Mesothelial cell of epicardium (in vitro differentiated cells): Measurements from ENCODE around the gene GPR39. TPM values are rescaled to one million over a fixed set of nuclear protein-coding genes. Genes with fewer than 3 reads are reported as not detected.

ENCODE experiments used
- DNase-seq, 2 experiments: peaks; one replicate each; pipeline ENCODE4 v3.0.0; 2021; ENCODE audit warnings: low spot score in 2 of 2; ENCODE audit not compliant: unreplicated experiment in 2 of 2
- H3K27ac Mint-ChIP-seq: 2 replicates; pipeline ENCODE4 v1.8.0; 2021; ENCODE audit warnings: mixed read lengths
- H3K27me3 Mint-ChIP-seq: 2 replicates; pipeline ENCODE4 v1.8.0; 2021; ENCODE audit warnings: low read depth, mixed read lengths
- H3K36me3 Mint-ChIP-seq: 2 replicates; pipeline ENCODE4 v1.8.0; 2021; ENCODE audit warnings: mixed read lengths
- H3K4me1 Mint-ChIP-seq: 2 replicates; pipeline ENCODE4 v1.8.0; 2021; ENCODE audit warnings: mixed read lengths
- H3K4me3 Mint-ChIP-seq: 2 replicates; pipeline ENCODE4 v1.8.0; 2021; ENCODE audit warnings: mild to moderate bottlenecking, moderate library complexity, mixed read lengths
- H3K9me3 Mint-ChIP-seq: 2 replicates; pipeline ENCODE4 v1.8.0; 2021; ENCODE audit warnings: mixed read lengths
- total RNA-seq: library from RNA; stranded (reverse); gene quantifications from 3 replicates; pipeline ENCODE4 v1.2.1, GENCODE V29; 2021
- TF ChIP-seq, protein P1 (sequence below): fragments of 200-600 bp; sonication (generic); IDR thresholded peaks from one replicate; pipeline ENCODE4 v1.5.0; 2021; ENCODE audit warnings: antibody characterized with exemption; ENCODE audit not compliant: unreplicated experiment

Gene GPR39
- total RNA-seq, 1 donor from 2014 or later = 0.31 TPM

DNA sequence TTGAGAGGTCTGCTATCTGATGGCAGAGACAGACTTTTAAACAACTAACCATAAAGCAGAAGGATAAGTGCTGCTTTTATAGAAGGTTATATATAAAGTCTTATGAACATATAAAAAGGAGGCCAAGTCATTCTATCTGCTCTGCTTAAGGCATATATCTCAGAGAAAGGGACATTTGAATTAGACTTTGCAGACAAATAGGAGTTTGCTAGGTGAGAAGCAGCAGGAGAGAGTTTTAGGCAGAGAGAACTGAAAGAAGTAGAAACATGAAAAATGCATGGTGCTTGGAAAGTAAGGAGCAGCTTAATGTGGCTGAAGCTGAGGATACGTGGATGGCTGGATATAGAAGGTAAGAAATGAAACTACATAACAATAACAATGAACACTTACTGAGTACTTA lies 188.0 kb downstream of the GPR39 start:
- TF ChIP-seq, protein P1, sequence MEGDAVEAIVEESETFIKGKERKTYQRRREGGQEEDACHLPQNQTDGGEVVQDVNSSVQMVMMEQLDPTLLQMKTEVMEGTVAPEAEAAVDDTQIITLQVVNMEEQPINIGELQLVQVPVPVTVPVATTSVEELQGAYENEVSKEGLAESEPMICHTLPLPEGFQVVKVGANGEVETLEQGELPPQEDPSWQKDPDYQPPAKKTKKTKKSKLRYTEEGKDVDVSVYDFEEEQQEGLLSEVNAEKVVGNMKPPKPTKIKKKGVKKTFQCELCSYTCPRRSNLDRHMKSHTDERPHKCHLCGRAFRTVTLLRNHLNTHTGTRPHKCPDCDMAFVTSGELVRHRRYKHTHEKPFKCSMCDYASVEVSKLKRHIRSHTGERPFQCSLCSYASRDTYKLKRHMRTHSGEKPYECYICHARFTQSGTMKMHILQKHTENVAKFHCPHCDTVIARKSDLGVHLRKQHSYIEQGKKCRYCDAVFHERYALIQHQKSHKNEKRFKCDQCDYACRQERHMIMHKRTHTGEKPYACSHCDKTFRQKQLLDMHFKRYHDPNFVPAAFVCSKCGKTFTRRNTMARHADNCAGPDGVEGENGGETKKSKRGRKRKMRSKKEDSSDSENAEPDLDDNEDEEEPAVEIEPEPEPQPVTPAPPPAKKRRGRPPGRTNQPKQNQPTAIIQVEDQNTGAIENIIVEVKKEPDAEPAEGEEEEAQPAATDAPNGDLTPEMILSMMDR = no peak
- no peak overlapping the region for H3K27ac Mint-ChIP-seq

DNA sequence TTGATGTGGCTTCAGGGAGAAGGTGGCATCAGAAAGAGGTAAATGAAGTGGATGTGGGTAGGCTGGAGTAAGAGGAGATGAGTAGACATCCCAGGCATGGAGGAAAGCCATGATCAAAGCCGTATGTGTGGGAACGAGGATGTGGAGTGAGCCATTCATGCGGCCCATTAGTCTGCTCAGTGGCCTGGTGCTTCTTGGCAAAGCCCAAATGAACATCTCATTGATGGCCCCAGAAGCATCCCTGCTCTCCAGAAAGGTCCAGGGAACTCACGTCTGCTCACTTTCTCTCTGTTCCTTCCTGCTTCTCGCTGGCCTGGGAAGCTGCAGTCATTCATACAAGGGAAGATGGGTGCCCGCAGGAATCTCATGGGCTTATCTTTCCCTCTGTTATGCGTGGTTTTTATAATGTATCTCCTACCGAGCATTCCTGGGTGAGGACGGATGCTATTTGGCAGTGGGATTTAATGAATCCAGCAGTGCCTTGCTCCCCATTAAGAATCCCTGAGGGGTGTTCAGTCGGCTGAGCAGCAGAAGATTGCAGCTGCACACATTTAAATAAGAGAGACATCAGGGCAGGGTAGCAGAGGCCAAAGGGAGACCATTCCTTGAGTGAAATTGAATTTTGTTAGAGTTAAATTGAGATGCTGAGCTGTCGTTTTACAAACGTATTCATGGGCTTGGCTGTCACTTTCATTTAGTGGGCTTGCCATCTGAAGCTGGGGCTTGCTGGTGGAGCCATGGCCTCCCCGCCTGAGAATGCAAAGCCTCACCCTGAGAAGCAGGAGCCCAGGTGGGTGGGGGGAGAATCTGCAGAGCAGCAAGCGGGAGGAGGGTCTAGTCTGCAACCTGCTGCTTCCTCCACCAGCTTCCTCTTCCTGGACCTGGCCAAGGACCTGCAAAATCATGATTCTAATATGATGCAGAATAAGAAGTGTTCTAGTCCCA lies 188.9 kb downstream of the GPR39 start:
- no peaks in the 10 kb centered on the region for H3K9me3 Mint-ChIP-seq
- no peaks in the 10 kb centered on the region for H3K36me3 Mint-ChIP-seq
- no peak overlapping the region for H3K4me3 Mint-ChIP-seq
- H3K27me3 Mint-ChIP-seq = peaks cover 49% of the 10 kb centered on the region
- TF ChIP-seq, protein P1 = no peak
- H3K27ac Mint-ChIP-seq = no peak overlapping the region
- peaks cover 8% of the 10 kb centered on the region for H3K4me1 Mint-ChIP-seq
- DNase-seq = no peak

More for the DNA sequence above, 188.0 kb downstream of the GPR39 start:
- Mint-ChIP-seq H3K9me3 (no peaks in the 10 kb centered on the region), H3K36me3 (no peaks in the 10 kb centered on the region), H3K4me3 (no peak overlapping the region), H3K4me1 (peaks cover 8% of the 10 kb centered on the region), H3K27me3 (peaks cover 58% of the 10 kb centered on the region)
- DNase-seq = no peak

DNA sequence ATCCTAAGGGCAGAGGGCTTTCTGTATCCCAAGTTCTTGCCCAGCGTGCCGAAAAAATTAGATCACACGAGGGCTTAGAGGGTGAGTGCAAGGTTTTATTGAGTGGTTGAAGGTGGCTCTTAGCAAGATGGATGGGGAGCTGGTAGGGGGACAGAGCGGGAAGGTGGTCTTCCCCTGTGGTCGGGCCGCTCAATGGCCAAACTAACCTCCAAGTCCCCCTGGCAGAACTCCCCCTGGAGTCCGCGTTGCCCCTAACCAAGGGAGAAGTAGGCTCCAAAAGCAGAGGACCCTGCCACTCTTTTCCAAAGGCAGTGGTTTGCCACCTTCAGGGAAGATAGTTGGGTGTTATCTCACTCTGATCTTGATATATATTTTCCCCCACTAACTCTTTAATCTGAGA lies 190.0 kb downstream of the GPR39 start:
- Mint-ChIP-seq H3K9me3 (no peaks in the 10 kb centered on the region), H3K4me3 (no peak overlapping the region)

DNA sequence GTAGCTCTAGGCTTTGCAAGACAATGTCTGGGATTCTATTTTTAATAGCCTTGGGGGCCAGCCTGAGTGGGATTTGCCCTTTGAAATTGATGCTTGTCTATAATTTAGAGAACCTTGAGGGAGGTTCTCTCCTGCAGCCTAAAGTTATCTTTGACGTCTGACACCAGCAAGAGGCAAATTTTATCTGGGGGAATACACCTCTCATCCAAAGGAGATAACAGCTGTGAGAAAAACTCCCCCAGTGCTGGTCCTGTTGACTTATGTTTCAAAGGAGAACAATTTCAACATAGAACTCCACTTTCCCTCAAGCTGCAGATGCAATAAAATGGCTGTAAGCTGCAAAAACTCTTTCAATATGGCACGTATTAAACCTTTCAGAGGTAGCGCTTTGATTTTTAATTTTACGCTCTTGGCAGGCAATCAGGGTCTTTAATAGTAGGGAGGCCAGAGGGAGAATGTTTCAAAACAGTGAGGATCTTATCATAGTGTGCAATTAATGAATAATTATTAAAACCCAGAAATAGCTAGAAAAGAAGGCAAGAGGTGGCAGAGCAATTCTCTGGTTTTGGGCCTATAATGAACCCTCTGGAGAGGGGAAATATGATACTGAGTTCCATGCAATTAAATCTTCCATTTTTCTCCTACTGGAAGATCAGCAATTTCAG lies 191.0 kb downstream of the GPR39 start:
- Mint-ChIP-seq H3K4me3 (no peak overlapping the region), H3K27ac (no peak overlapping the region), H3K4me1 (peaks cover 8% of the 10 kb centered on the region), H3K36me3 (no peaks in the 10 kb centered on the region), H3K27me3 (peaks cover 36% of the 10 kb centered on the region), H3K9me3 (no peaks in the 10 kb centered on the region)
- no peak for DNase-seq
- TF ChIP-seq, protein P1 = no peak

More for the DNA sequence above, 190.0 kb downstream of the GPR39 start:
- Mint-ChIP-seq H3K27ac (no peak overlapping the region), H3K36me3 (no peaks in the 10 kb centered on the region), H3K27me3 (peaks cover 39% of the 10 kb centered on the region), H3K4me1 (peaks cover 8% of the 10 kb centered on the region)
- TF ChIP-seq, protein P1 = no peak
- DNase-seq = no peak

DNA sequence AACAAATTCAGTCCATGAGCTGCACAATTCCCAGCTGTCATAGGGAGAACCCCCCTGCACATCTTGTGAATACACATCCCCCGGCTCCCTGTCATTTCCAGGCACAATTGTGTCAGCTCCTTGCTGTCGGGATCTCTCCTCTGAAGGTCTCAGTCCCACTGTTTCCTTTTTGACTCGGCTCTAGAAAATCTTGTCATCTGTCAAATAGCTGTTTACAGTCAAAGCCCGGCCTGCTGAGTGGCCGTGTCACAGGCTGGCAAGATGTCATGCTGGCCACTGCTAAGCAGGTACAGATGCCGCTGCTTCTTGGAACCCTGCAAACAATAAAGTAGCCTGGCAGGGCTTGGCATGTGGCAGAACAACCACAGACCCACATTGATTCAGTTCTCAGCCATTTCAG lies 191.7 kb downstream of the GPR39 start:
- TF ChIP-seq, protein P1 = no peak
- no peak overlapping the region for H3K4me3 Mint-ChIP-seq
- H3K9me3 Mint-ChIP-seq = no peaks in the 10 kb centered on the region
- peaks cover 32% of the 10 kb centered on the region for H3K27me3 Mint-ChIP-seq
- no peak overlapping the region for H3K27ac Mint-ChIP-seq
- peaks cover 8% of the 10 kb centered on the region for H3K4me1 Mint-ChIP-seq
- no peaks in the 10 kb centered on the region for H3K36me3 Mint-ChIP-seq
- no peak for DNase-seq
